Testis (tissue), 3 donors: ENCODE measurements around the gene SEC14L6. TPM values are rescaled to one million over a fixed set of nuclear protein-coding genes. Genes with fewer than 3 reads are reported as not detected.

Experiments used
- DNase-seq: peaks from one replicate; pipeline ENCODE4 v3.0.0-alpha.2; 2019
- H3K27ac ChIP-seq, 2 donors: fragments of 200-600 bp; sonication (generic); one replicate each; pipeline ENCODE4 v1.5.1; 2019
- H3K27me3 ChIP-seq: fragments of 200-600 bp; sonication (generic); one replicate; pipeline ENCODE4 v1.5.1; 2019
- H3K36me3 ChIP-seq: fragments of 200-600 bp; sonication (generic); one replicate; pipeline ENCODE4 v1.5.1; 2017; ENCODE audit warnings: low read depth; ENCODE audit errors: missing control alignments
- H3K4me1 ChIP-seq: fragments of 200-600 bp; sonication (generic); one replicate; pipeline ENCODE4 v1.5.1; 2019
- H3K4me3 ChIP-seq, 2 donors: fragments of 200-600 bp; sonication (generic); one replicate each; pipeline ENCODE4 v1.5.1; 2017 to 2019
- H3K9me3 ChIP-seq: fragments of 200-600 bp; sonication (generic); one replicate; pipeline ENCODE4 v1.5.1; 2017
- CTCF ChIP-seq, 3 experiments: fragments of 450-650 bp in 2 of 3; fragments of 200-600 bp in 1 of 3; sonication (generic) in 1 of 3; IDR thresholded peaks; one replicate each; pipeline ENCODE4 v1.5.1; 2016 to 2019; ENCODE audit warnings: antibody characterized with exemption in 3 of 3, mild to moderate bottlenecking in 2 of 3, moderate library complexity in 1 of 3
- POLR2A ChIP-seq: fragments of 450-650 bp; IDR thresholded peaks from one replicate; pipeline ENCODE4 v1.6.1; 2017; ENCODE audit warnings: antibody characterized with exemption, mild to moderate bottlenecking, moderate library complexity
- WGBS, 2 donors: methylation state at CpG; one replicate each; pipeline ENCODE4 v1.1.5; 2018; 5-methylcytosine and 5-hydroxymethylcytosine counted together
- intact Hi-C: fragments of 100-400 bp; cut with DNase I; formaldehyde crosslinking; loops from one replicate; pipeline ENCODE4 v1.15.1; 2023; ENCODE audit warnings: low total_unique reads
- polyA plus RNA-seq: library from polyadenylated mRNA; stranded (reverse); fragments of 350-450 nt; fragmentation: Illumina TruSeq; extraction: RNeasy Lipid Tissue Mini Kit (QIAGEN cat#74804); gene quantifications from one replicate; pipeline ENCODE4 v1.2.3, GENCODE V29; 2014; ENCODE audit warnings: low read depth, low replicate concordance; ENCODE audit not compliant: insufficient read depth
- total RNA-seq, 2 donors: library from RNA; depleted of rRNA; stranded (reverse); fragments of >200 nt; gene quantifications; one replicate each; pipeline ENCODE4 v1.2.3, GENCODE V29; 2016

SEC14L6 gene
- total and polyA plus RNA-seq, 3 donors from 2014 or later, result 12.3 to 28.2 (median 17.0) TPM

- H3K9me3 ChIP-seq, result no peaks in the 10 kb centered on the region
- peaks cover 12% of the 10 kb centered on the region for H3K4me1 ChIP-seq
- WGBS, 2 donors, result 97% methylated on average over 8 of the region's 8 CpGs
- H3K27ac ChIP-seq, result no peak overlapping the region
- H3K4me3 ChIP-seq, result no peak overlapping the region
- intact Hi-C loops, result no loop called here
- no peak for DNase-seq
- TF ChIP-seq POLR2A (no peak), CTCF (IDR thresholded peaks at IDR 0.05) (no peak)
- no peaks in the 10 kb centered on the region for H3K27me3 ChIP-seq
- no peaks in the 10 kb centered on the region for H3K36me3 ChIP-seq
Observed at GRCh38 chr22:30586414-30586813, 39.9 kb upstream of the SEC14L6 start.

GRCh38 chr22:30584441-30584840, 37.9 kb upstream of the SEC14L6 start:
- H3K27ac ChIP-seq, result no peak overlapping the region
- intact Hi-C loops, result no loop called here
- DNase-seq, result no peak
- no peaks in the 10 kb centered on the region for H3K36me3 ChIP-seq
- WGBS, 2 donors, result 90 to 91% methylated on average over 7 to 15 of the region's 15 CpGs
- TF ChIP-seq POLR2A, result no peak
- no peak for TF ChIP-seq CTCF (IDR thresholded peaks at IDR 0.05)
- no peaks in the 10 kb centered on the region for H3K4me1 ChIP-seq
- H3K27me3 ChIP-seq, result no peaks in the 10 kb centered on the region
- H3K4me3 ChIP-seq, result no peak overlapping the region
- H3K9me3 ChIP-seq, result no peaks in the 10 kb centered on the region

GRCh38 chr22:30582788-30583545, 36.4 kb upstream of the SEC14L6 start:
- Histone ChIP-seq H3K36me3 (no peaks in the 10 kb centered on the region), H3K27me3 (no peaks in the 10 kb centered on the region), H3K4me1 (no peaks in the 10 kb centered on the region), H3K9me3 (no peaks in the 10 kb centered on the region), H3K4me3 (no peak overlapping the region), H3K27ac (no peak overlapping the region)
- intact Hi-C loops, result no loop called here
- DNase-seq, result no peak
- no peak for TF ChIP-seq CTCF (IDR thresholded peaks at IDR 0.05)
- WGBS, 2 donors, result 79 to 84% methylated on average over 7 to 13 of the region's 13 CpGs

GRCh38 chr22:30582051-30582450, 35.5 kb upstream of the SEC14L6 start:
- no peaks in the 10 kb centered on the region for H3K27me3 ChIP-seq
- no peak overlapping the region for H3K4me3 ChIP-seq
- TF ChIP-seq POLR2A, result no peak
- TF ChIP-seq CTCF (IDR thresholded peaks at IDR 0.05), result no peak
- 85 to 89% methylated on average over 3 to 6 of the region's 6 CpGs for WGBS, 2 donors
- H3K36me3 ChIP-seq, result no peaks in the 10 kb centered on the region
- no peak overlapping the region for H3K27ac ChIP-seq
- no peaks in the 10 kb centered on the region for H3K4me1 ChIP-seq
- no peaks in the 10 kb centered on the region for H3K9me3 ChIP-seq
- DNase-seq, result no peak
- intact Hi-C loops, result no loop called here

GRCh38 chr22:30580896-30581295, 34.4 kb upstream of the SEC14L6 start:
- DNase-seq, result no peak
- intact Hi-C loops, result no loop called here
- Histone ChIP-seq H3K4me1 (peaks cover 1% of the 10 kb centered on the region), H3K27me3 (no peaks in the 10 kb centered on the region), H3K4me3 (no peak overlapping the region), H3K9me3 (no peaks in the 10 kb centered on the region), H3K27ac (no peak overlapping the region), H3K36me3 (no peaks in the 10 kb centered on the region)
- no peak for TF ChIP-seq POLR2A
- no peak for TF ChIP-seq CTCF (IDR thresholded peaks at IDR 0.05)
- 82 to 93% methylated on average over 3 to 5 of the region's 6 CpGs for WGBS, 2 donors
